Kidney (tissue), 14 donors: ENCODE results near the gene UBR3. TPM values are rescaled to one million over a fixed set of nuclear protein-coding genes. Genes with fewer than 3 reads are reported as not detected.

Source experiments
- DNase-seq, 5 donors: peaks; one replicate each; pipeline ENCODE4 v3.0.0-alpha.2; 2013 to 2020
- FAIRE-seq: peaks from 2 replicates; lab custom pipeline; 2012; peaks lifted over from hg19 to GRCh38; lab: Jason Lieb, UNC
- H3K27ac ChIP-seq, 2 donors: one replicate each; pipeline ENCODE4 v1.7.0; 2013; ENCODE audit warnings: low read depth in 2 of 2, low read length in 2 of 2, inconsistent platforms in 1 of 2
- H3K27me3 ChIP-seq: one replicate; pipeline ENCODE4 v1.7.1; 2013; ENCODE audit warnings: low read length, inconsistent platforms; ENCODE audit not compliant: control insufficient read depth, insufficient read depth
- H3K36me3 ChIP-seq, 3 donors: one replicate each; pipeline versions ENCODE4 v1.7.0 to v1.7.1; 2013; ENCODE audit warnings: low read length in 3 of 3, control low read depth in 1 of 3, inconsistent platforms in 1 of 3; ENCODE audit not compliant: insufficient read depth in 3 of 3, control insufficient read depth in 2 of 3
- H3K4me1 ChIP-seq, 3 donors: one replicate each; pipeline versions ENCODE4 v1.7.0 to v1.7.1; 2013; ENCODE audit warnings: low read length in 3 of 3, inconsistent platforms in 1 of 3, low read depth in 1 of 3; ENCODE audit not compliant: control insufficient read depth in 2 of 3, insufficient read depth in 2 of 3
- H3K4me3 ChIP-seq, 3 donors: one replicate each; pipeline versions ENCODE4 v1.7.0 to v1.8.1; 2013; ENCODE audit warnings: low read length in 3 of 3, control low read depth in 1 of 3, inconsistent platforms in 1 of 3
- H3K9ac ChIP-seq, 3 donors: one replicate each; pipeline versions ENCODE4 v1.7.0 to v1.7.1; 2013; ENCODE audit warnings: low read length in 3 of 3, control low read depth in 1 of 3, inconsistent platforms in 1 of 3
- H3K9me3 ChIP-seq, 3 donors: one replicate each; pipeline versions ENCODE4 v1.7.0 to v1.7.1; 2013; ENCODE audit warnings: low read length in 3 of 3, control low read depth in 1 of 3, inconsistent platforms in 1 of 3; ENCODE audit not compliant: control insufficient read depth in 2 of 3, insufficient read depth in 1 of 3
- intact Hi-C: fragments of 100-400 bp; cut with DNase I; formaldehyde crosslinking; loops from one replicate; pipeline ENCODE4 v1.11.1; 2022
- polyA plus RNA-seq: library from polyadenylated mRNA; stranded (reverse); fragments of 350-450 nt; fragmentation: Illumina TruSeq; extraction: RNeasy Lipid Tissue Mini Kit (QIAGEN cat#74804); gene quantifications from one replicate; pipeline ENCODE4 v1.2.3, GENCODE V29; 2014; ENCODE audit warnings: low read depth, low replicate concordance; ENCODE audit not compliant: insufficient read depth
- total RNA-seq: library from RNA; stranded (reverse); fragmentation: NEBNext Ultra II Directional; extraction: Animal tissue kit (Norgen Biotek cat#: 25700); gene quantifications from one replicate; pipeline ENCODE4 v1.2.1, GENCODE V29; 2021
- TF ChIP-seq, protein P1 (sequence below): IDR thresholded peaks from 3 replicates; pipeline ENCODE4 v1.5.1; 2012; ENCODE audit warnings: mild to moderate bottlenecking, moderate library complexity, borderline replicate concordance; ENCODE audit not compliant: insufficient read depth; ENCODE audit errors: extremely low read depth
- donor health status: control.
- donor health status: control.
- donor health status: control.
- donor health status: control.
- donor health status: control.
- donor health status: DM: yes; HTN: yes; CAD: no.
- donor health status: Normal renal cell carcinoma (clear cell type).

The UBR3 gene
- total and polyA plus RNA-seq, 2 donors from 2014 or later = 10.2 to 41.0 TPM

DNA sequence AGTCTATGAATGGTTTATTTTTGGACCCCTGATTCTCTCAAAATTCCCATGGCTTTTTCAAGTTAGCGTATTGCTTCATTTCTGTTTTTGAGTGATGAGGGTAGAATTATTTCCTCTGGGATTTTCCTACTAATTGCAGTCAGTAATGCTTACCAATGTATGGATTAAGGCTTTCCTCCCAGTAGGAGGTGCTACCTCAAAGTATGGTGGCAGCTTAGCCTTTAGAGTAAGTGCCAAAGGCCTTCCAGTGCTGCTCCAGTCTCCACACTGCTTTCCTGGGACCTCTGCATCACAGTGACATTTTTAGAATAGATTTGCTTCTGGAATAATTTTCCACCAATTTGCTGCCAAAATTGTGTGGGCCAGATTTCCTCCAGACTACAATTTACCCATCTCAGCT is 44.7 kb upstream of the UBR3 start:
- no peaks in the 10 kb centered on the region for H3K27me3 ChIP-seq
- TF ChIP-seq, protein P1, sequence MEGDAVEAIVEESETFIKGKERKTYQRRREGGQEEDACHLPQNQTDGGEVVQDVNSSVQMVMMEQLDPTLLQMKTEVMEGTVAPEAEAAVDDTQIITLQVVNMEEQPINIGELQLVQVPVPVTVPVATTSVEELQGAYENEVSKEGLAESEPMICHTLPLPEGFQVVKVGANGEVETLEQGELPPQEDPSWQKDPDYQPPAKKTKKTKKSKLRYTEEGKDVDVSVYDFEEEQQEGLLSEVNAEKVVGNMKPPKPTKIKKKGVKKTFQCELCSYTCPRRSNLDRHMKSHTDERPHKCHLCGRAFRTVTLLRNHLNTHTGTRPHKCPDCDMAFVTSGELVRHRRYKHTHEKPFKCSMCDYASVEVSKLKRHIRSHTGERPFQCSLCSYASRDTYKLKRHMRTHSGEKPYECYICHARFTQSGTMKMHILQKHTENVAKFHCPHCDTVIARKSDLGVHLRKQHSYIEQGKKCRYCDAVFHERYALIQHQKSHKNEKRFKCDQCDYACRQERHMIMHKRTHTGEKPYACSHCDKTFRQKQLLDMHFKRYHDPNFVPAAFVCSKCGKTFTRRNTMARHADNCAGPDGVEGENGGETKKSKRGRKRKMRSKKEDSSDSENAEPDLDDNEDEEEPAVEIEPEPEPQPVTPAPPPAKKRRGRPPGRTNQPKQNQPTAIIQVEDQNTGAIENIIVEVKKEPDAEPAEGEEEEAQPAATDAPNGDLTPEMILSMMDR = no peak
- no peak overlapping the region for H3K4me3 ChIP-seq
- DNase-seq = no peak
- no peaks in the 10 kb centered on the region for H3K4me1 ChIP-seq
- H3K27ac ChIP-seq = no peak overlapping the region
- H3K36me3 ChIP-seq = no peaks in the 10 kb centered on the region
- intact Hi-C loops = no loop called here
- FAIRE-seq = no peak
- no peaks in the 10 kb centered on the region for H3K9me3 ChIP-seq
- no peak overlapping the region for H3K9ac ChIP-seq

- H3K9me3 ChIP-seq = no peaks in the 10 kb centered on the region
- no peaks in the 10 kb centered on the region for H3K27me3 ChIP-seq
- FAIRE-seq (no peak), DNase-seq (no peak)
- no peak overlapping the region for H3K4me3 ChIP-seq
- H3K9ac ChIP-seq = no peak overlapping the region
- intact Hi-C loops = no loop called here
- no peaks in the 10 kb centered on the region for H3K36me3 ChIP-seq
- H3K27ac ChIP-seq = no peak overlapping the region
- H3K4me1 ChIP-seq = no peaks in the 10 kb centered on the region
- TF ChIP-seq, protein P1 = no peak
Observed at GRCh38 chr2:169790581-169790980, 36.7 kb upstream of the UBR3 start.

DNA sequence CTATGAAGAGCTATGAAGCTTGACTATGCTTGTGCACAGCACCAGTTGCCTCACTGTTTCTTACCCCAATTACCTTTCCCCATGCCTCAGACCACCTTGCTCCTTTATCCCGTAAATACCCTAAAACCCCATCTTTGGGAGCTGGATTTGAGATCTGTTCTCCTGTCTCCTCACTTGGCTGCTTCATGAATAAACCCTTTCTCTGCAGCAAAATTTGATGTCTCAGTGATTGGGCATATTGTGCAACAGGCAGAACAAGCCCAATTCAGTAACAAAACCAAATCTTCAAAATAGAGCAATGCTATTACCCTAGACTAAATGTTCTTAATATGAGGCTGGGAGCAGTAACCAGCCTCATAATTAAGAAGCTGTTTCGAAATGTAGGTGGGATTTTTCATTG is 32.1 kb upstream of the UBR3 start:
- no peaks in the 10 kb centered on the region for H3K9me3 ChIP-seq
- TF ChIP-seq, protein P1 = no peak
- DNase-seq (no peak), FAIRE-seq (no peak)
- no peaks in the 10 kb centered on the region for H3K36me3 ChIP-seq
- H3K27me3 ChIP-seq = no peaks in the 10 kb centered on the region
- H3K4me3 ChIP-seq = no peak overlapping the region
- intact Hi-C loops = no loop called here
- H3K9ac ChIP-seq = no peak overlapping the region
- no peak overlapping the region for H3K27ac ChIP-seq
- no peaks in the 10 kb centered on the region for H3K4me1 ChIP-seq

DNA sequence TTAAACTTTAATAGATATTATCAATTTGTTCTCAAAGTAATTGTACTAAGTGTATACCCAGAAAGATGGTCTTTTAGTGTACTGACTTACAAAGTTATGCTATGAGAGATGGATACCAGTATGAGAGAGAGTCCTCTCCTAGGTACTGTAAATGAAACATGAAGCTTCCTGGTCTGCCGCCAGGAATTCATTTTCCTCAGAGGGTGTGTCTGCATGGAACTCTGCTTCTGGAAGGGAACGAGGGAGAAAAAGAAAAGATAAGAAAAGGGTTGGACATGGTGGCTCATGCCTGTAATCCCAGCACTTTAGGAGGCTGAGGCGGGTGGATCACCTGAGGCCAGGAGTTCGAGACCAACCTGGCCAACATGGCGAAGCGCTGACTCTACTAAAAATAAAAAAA is 30.8 kb upstream of the UBR3 start:
- no peak overlapping the region for H3K4me3 ChIP-seq
- H3K27ac ChIP-seq = no peak overlapping the region
- no peak overlapping the region for H3K9ac ChIP-seq
- H3K36me3 ChIP-seq = no peaks in the 10 kb centered on the region
- no peak for FAIRE-seq
- H3K27me3 ChIP-seq = no peaks in the 10 kb centered on the region
- H3K9me3 ChIP-seq = no peaks in the 10 kb centered on the region
- TF ChIP-seq, protein P1 = no peak
- DNase-seq = no peak
- no peaks in the 10 kb centered on the region for H3K4me1 ChIP-seq
- intact Hi-C loops = no loop called here
